IPS DF 6.9 (cell line): Measurements from ENCODE around the gene PRKCE.

Source experiments
- DNase-seq: peaks from one replicate; pipeline ENCODE4 v3.0.0-alpha.2; 2013; ENCODE audit warnings: low read depth, low spot score
- H3K27ac ChIP-seq: one replicate; pipeline ENCODE4 v1.5.1; 2013; ENCODE audit warnings: low read length, control low read depth
- H3K27me3 ChIP-seq: 2 replicates; pipeline ENCODE4 v1.6.1; 2013; ENCODE audit warnings: mild to moderate bottlenecking, low read length; ENCODE audit not compliant: control insufficient read depth, insufficient read depth
- H3K36me3 ChIP-seq: 2 replicates; pipeline ENCODE4 v1.6.1; 2013; ENCODE audit warnings: low read length; ENCODE audit not compliant: control insufficient read depth, insufficient read depth
- H3K4me1 ChIP-seq: 2 replicates; pipeline ENCODE4 v1.6.1; 2013; ENCODE audit warnings: low read length; ENCODE audit not compliant: control insufficient read depth, insufficient read depth
- H3K4me3 ChIP-seq: 2 replicates; pipeline ENCODE4 v1.5.1; 2013; ENCODE audit warnings: mild to moderate bottlenecking, low read length
- H3K9me3 ChIP-seq: 2 replicates; pipeline ENCODE4 v1.6.1; 2013; ENCODE audit warnings: low read length, inconsistent platforms; ENCODE audit not compliant: control insufficient read depth, insufficient read depth
- WGBS: extraction: QIAGEN DNeasy Blood & Tissue Kit; methylation state at CpG from one replicate; pipeline ENCODE4 v1.1.7; 2013; ENCODE audit warnings: mixed read lengths, missing lambda C conversion rate; ENCODE audit not compliant: insufficient read length, insufficient coverage; 5-methylcytosine and 5-hydroxymethylcytosine counted together

PRKCE gene

DNA sequence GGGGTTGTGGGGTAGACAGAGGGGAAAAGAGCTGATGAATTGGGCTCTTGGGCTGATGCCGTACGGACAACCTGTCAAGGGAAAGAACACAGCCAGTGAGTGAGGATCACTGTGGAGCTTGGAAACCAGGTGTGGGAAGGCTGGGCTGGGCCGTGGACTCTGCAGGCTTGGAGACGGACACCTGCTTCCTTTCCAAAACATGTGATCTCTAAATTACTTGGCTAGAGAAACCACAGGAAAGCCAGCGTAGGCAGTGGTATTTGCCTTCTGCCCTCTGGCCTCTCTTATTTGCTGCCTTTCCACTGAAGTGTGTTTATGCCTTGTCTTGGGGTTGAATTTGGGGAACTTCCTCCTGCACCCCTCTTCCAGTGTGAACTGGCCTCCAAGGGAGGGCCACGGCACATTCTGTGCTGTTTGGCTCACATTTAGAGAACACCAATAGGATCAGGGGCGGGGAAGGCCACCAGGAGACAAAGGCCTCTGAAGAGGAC is 267.7 kb downstream of the PRKCE start:
- no peaks in the 10 kb centered on the region for H3K27me3 ChIP-seq
- no CpG with 5 or more reads among the region's 7 CpGs for WGBS
- DNase-seq = no peak
- H3K9me3 ChIP-seq = no peaks in the 10 kb centered on the region
- no peaks in the 10 kb centered on the region for H3K36me3 ChIP-seq
- no peaks in the 10 kb centered on the region for H3K4me1 ChIP-seq
- no peak overlapping the region for H3K4me3 ChIP-seq
- H3K27ac ChIP-seq = no peak overlapping the region

DNA sequence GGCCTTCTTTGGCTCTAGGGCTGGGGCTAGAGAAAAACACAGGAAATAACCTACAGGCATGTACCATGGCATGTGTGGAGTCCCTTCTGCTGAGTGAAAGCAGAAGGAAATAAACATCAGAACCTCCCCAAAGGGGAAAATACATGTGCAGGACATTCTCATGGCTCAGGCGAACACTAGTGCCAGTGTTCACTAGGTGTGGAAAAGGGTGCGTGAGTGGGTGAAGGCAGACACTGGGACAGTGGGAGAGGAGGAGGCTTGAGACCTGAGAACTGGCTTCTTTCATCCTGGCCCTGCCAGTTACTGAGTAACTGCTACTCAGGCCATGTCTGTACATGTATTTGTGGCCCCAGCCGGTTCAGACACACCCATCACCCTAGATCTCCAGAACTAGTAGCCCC is 268.2 kb downstream of the PRKCE start:
- Histone ChIP-seq H3K27me3 (no peaks in the 10 kb centered on the region), H3K9me3 (no peaks in the 10 kb centered on the region), H3K4me3 (no peak overlapping the region), H3K4me1 (no peaks in the 10 kb centered on the region), H3K27ac (no peak overlapping the region), H3K36me3 (no peaks in the 10 kb centered on the region)
- DNase-seq = no peak
- WGBS = no CpG with 5 or more reads among the region's 3 CpGs

DNA sequence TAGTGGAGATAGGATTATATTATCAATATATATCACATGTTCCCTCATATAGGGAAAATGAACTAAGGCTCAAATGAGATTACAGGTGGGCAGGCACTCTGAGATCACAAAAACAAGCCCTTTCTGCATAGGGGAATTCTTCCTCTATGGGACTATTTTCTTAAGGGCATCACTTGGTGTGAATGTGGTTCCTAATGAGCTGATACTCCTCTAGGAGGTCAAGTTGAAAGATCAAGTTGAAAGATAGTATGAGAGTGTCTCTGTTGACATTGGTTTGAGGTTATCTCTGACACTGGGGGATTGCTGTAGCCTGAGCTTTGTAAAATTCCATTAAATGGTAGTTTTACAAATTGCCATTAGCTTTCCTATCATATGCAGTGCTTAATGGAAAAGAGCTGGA is 270.4 kb downstream of the PRKCE start:
- H3K9me3 ChIP-seq = no peaks in the 10 kb centered on the region
- no peak overlapping the region for H3K27ac ChIP-seq
- H3K36me3 ChIP-seq = no peaks in the 10 kb centered on the region
- no peak for DNase-seq
- no peak overlapping the region for H3K4me3 ChIP-seq
- no peaks in the 10 kb centered on the region for H3K4me1 ChIP-seq
- no peaks in the 10 kb centered on the region for H3K27me3 ChIP-seq

GRCh38 chr2:45922577-45922988 is 271.1 kb downstream of the PRKCE start:
- no peaks in the 10 kb centered on the region for H3K9me3 ChIP-seq
- H3K36me3 ChIP-seq = no peaks in the 10 kb centered on the region
- H3K27me3 ChIP-seq = no peaks in the 10 kb centered on the region
- no peaks in the 10 kb centered on the region for H3K4me1 ChIP-seq
- no peak for DNase-seq
- H3K4me3 ChIP-seq = no peak overlapping the region
- no CpG with 5 or more reads among the region's 7 CpGs for WGBS
- H3K27ac ChIP-seq = no peak overlapping the region

- Histone ChIP-seq H3K27me3 (no peaks in the 10 kb centered on the region), H3K4me3 (no peak overlapping the region), H3K9me3 (no peaks in the 10 kb centered on the region), H3K4me1 (no peaks in the 10 kb centered on the region), H3K36me3 (no peaks in the 10 kb centered on the region), H3K27ac (no peak overlapping the region)
- no peak for DNase-seq
- no CpG with 5 or more reads among the region's 3 CpGs for WGBS
Observed at GRCh38 chr2:45923701-45924100, 272.2 kb downstream of the PRKCE start.

GRCh38 chr2:45925026-45925425 is 273.6 kb downstream of the PRKCE start:
- WGBS = no CpG with 5 or more reads among the region's 4 CpGs
- no peaks in the 10 kb centered on the region for H3K27me3 ChIP-seq
- no peaks in the 10 kb centered on the region for H3K36me3 ChIP-seq
- no peak overlapping the region for H3K4me3 ChIP-seq
- no peak for DNase-seq
- H3K4me1 ChIP-seq = no peaks in the 10 kb centered on the region
- no peaks in the 10 kb centered on the region for H3K9me3 ChIP-seq
- no peak overlapping the region for H3K27ac ChIP-seq

DNA sequence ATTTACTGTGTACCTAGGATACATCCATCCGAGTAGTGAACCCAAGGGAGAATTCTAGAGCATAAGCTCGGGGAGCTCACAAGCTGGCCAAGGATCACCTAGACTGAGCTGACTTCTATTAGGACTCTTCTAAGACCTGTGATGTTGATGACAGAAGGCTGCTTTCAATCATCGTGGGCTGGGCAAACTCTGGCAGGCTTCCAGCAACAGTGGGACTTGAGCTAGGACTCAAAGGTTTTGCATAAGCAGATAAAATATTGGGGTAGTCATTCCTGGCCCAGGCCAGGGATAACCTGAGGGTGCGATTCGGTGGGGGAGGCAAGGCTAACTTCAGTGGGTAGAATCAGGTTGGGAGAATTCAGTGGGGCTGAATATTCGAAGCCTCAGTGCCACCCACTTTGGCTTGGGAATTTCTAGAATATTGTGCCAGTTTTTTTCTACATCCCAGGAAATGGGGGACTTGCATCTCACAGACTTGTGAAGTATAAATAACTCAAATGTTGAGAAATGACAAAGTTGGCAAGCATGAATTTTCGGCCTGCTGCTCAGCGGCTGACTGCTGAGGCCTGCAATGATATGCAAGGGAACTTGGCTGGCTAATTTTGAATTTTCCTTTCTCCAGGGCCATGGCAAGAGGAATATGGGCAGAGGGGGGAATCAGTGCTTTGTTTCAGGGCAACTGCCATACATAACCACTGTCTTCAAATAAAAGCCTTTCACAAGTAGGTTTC is 274.3 kb downstream of the PRKCE start:
- Histone ChIP-seq H3K27ac (no peak overlapping the region), H3K27me3 (no peaks in the 10 kb centered on the region), H3K9me3 (no peaks in the 10 kb centered on the region), H3K4me3 (no peak overlapping the region), H3K36me3 (no peaks in the 10 kb centered on the region), H3K4me1 (no peaks in the 10 kb centered on the region)
- no peak for DNase-seq
- no CpG with 5 or more reads among the region's 8 CpGs for WGBS

GRCh38 chr2:45928946-45929345 is 277.5 kb downstream of the PRKCE start:
- Histone ChIP-seq H3K27ac (no peak overlapping the region), H3K4me3 (no peak overlapping the region), H3K9me3 (no peaks in the 10 kb centered on the region), H3K4me1 (no peaks in the 10 kb centered on the region), H3K27me3 (no peaks in the 10 kb centered on the region), H3K36me3 (no peaks in the 10 kb centered on the region)
- DNase-seq = no peak
- WGBS = no CpG with 5 or more reads among the region's 10 CpGs

DNA sequence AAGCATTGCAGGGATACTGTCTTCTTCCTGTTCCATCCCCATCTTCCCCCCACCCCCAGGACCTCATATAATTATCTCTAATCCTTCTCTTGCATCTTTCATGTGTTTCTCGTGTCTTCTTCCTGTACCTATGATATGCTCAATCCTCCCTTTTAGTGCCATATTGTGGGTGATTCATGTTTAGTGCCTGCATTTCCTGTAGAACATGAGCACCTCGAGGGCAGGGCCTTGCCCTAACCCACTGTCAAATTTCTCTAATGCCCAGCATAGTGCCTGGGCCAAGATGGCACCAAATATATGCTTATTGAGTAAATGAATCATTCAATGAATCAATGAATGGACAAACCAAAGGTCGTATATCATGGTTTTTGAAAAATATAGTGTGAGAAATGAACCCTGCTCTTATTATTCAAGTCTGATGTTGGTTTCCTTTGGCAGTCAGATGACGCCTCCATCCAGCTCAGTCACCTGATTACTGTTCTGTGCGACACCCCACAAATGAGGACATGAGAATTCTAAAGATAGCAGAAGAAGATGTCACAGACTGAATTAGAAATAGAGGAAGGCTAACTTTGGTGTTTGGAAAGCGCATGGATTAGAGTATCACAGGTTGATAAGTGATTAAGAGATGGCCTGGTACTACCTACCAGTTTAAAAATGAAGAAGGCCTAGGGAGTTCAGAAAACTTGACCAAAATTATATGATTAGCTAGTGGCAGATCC is 278.4 kb downstream of the PRKCE start:
- WGBS = no CpG with 5 or more reads among the region's 6 CpGs
- no peaks in the 10 kb centered on the region for H3K4me1 ChIP-seq
- H3K27ac ChIP-seq = no peak overlapping the region
- no peak for DNase-seq
- H3K9me3 ChIP-seq = no peaks in the 10 kb centered on the region
- no peak overlapping the region for H3K4me3 ChIP-seq
- no peaks in the 10 kb centered on the region for H3K27me3 ChIP-seq
- no peaks in the 10 kb centered on the region for H3K36me3 ChIP-seq

- WGBS = no CpG with 5 or more reads among the region's 1 CpG
- DNase-seq = no peak
- H3K4me3 ChIP-seq = no peak overlapping the region
- no peaks in the 10 kb centered on the region for H3K27me3 ChIP-seq
- H3K9me3 ChIP-seq = no peaks in the 10 kb centered on the region
- H3K36me3 ChIP-seq = no peaks in the 10 kb centered on the region
- H3K4me1 ChIP-seq = no peaks in the 10 kb centered on the region
- H3K27ac ChIP-seq = no peak overlapping the region
Observed at GRCh38 chr2:45930396-45930792, 278.9 kb downstream of the PRKCE start.
